GM23338 (cell line): Measurements from ENCODE around the gene MYLK. TPM values are rescaled to one million over a fixed set of nuclear protein-coding genes. Genes with fewer than 3 reads are reported as not detected.
A peak's percentile ranks its signal among the peaks of the same experiment; 100 is the strongest.

Experiments used
- ATAC-seq: fragments of 200-7000 bp; cut with Tn5 transposase; 3 replicates; pipeline ENCODE4 v1.9.1; 2020
- DNase-seq: peaks from one replicate; pipeline ENCODE4 v3.0.0-alpha.2; 2015; ENCODE audit warnings: low spot score
- H2AFZ ChIP-seq: fragments of 200-600 bp; sonication (generic); 2 replicates; pipeline ENCODE4 v1.8.0; 2016; ENCODE audit warnings: antibody characterized with exemption, mild to moderate bottlenecking, moderate library complexity
- H3F3A ChIP-seq: fragments of 200-600 bp; sonication (generic); replicated peaks from 2 replicates; pipeline ENCODE4 v1.8.0; 2017; ENCODE audit warnings: antibody characterized with exemption, mixed run types, low read depth
- H3K27ac ChIP-seq: fragments of 200-600 bp; sonication (generic); 2 replicates; pipeline ENCODE4 v1.6.1; 2016; ENCODE audit warnings: low read depth
- H3K27me3 ChIP-seq: fragments of 200-600 bp; sonication (generic); 2 replicates; pipeline ENCODE4 v1.8.0; 2016; ENCODE audit warnings: mild to moderate bottlenecking, mixed run types, moderate library complexity; ENCODE audit not compliant: insufficient read depth
- H3K36me3 ChIP-seq: fragments of 200-600 bp; sonication (generic); 2 replicates; pipeline ENCODE4 v1.8.0; 2016; ENCODE audit warnings: mild to moderate bottlenecking; ENCODE audit not compliant: insufficient read depth
- H3K4me1 ChIP-seq: fragments of 200-600 bp; sonication (generic); 2 replicates; pipeline ENCODE4 v1.8.0; 2016; ENCODE audit warnings: mild to moderate bottlenecking, moderate library complexity; ENCODE audit not compliant: insufficient read depth
- H3K4me2 ChIP-seq: fragments of 200-600 bp; sonication (generic); 2 replicates; pipeline ENCODE4 v1.7.1; 2017; ENCODE audit warnings: mixed run types
- H3K4me3 ChIP-seq: fragments of 200-600 bp; sonication (generic); 2 replicates; pipeline ENCODE4 v1.6.1; 2016; ENCODE audit warnings: mixed run types
- H3K79me2 ChIP-seq: fragments of 200-600 bp; sonication (generic); replicated peaks from 2 replicates; pipeline ENCODE4 v1.8.0; 2017; ENCODE audit warnings: mild to moderate bottlenecking; ENCODE audit not compliant: insufficient read depth
- H3K9me2 ChIP-seq: fragments of 200-600 bp; sonication (generic); 2 replicates; pipeline ENCODE4 v1.8.0; 2017; ENCODE audit not compliant: insufficient read depth
- H4K20me1 ChIP-seq: fragments of 200-600 bp; sonication (generic); replicated peaks from 2 replicates; pipeline ENCODE4 v1.8.0; 2017; ENCODE audit warnings: mild to moderate bottlenecking; ENCODE audit not compliant: insufficient read depth
- H3K27ac Mint-ChIP-seq: 2 replicates; pipeline ENCODE4 v1.8.0; 2020; ENCODE audit warnings: inconsistent platforms, mild to moderate bottlenecking, moderate library complexity, mixed read lengths
- H3K27me3 Mint-ChIP-seq: 3 replicates; pipeline ENCODE4 v1.8.0; 2022; ENCODE audit warnings: low read depth, mild to moderate bottlenecking, moderate library complexity, mixed read lengths, inconsistent platforms; ENCODE audit not compliant: insufficient read depth, poor library complexity
- H3K36me3 Mint-ChIP-seq: 3 replicates; pipeline ENCODE4 v1.8.0; 2021; ENCODE audit warnings: low read depth, mild to moderate bottlenecking, inconsistent platforms, moderate library complexity, mixed read lengths
- H3K4me1 Mint-ChIP-seq: 3 replicates; pipeline ENCODE4 v1.8.0; 2020; ENCODE audit warnings: mild to moderate bottlenecking, inconsistent platforms, mixed read lengths
- H3K4me3 Mint-ChIP-seq: 3 replicates; pipeline ENCODE4 v1.8.0; 2021; ENCODE audit warnings: moderate library complexity, mild to moderate bottlenecking, inconsistent platforms, mixed read lengths
- H3K9me3 Mint-ChIP-seq: 3 replicates; pipeline ENCODE4 v1.8.0; 2020; ENCODE audit warnings: moderate library complexity, mild to moderate bottlenecking, inconsistent platforms, mixed read lengths
- CREB1 ChIP-seq: fragments of 250-450 bp; sonication (Bioruptor Pico); IDR thresholded peaks from 2 replicates; pipeline ENCODE4 v1.5.0; 2020; ENCODE audit warnings: low read depth, mild to moderate bottlenecking, moderate library complexity
- CTCF ChIP-seq, 2 experiments: fragments of 200-600 bp in 1 of 2; sonication (generic) in 1 of 2; conservative IDR thresholded peaks; 2 replicates each; pipeline versions ENCODE4 v1.5.1 to v1.6.1; 2016 to 2017; ENCODE audit warnings: antibody characterized with exemption in 2 of 2, low read depth in 2 of 2, mild to moderate bottlenecking in 2 of 2, moderate library complexity in 1 of 2
- ETS1 ChIP-seq: IDR thresholded peaks from 2 replicates; pipeline ENCODE4 v1.6.1; 2016; ENCODE audit warnings: antibody characterized with exemption
- NANOG ChIP-seq: IDR thresholded peaks from 2 replicates; pipeline ENCODE4 v1.6.1; 2016; ENCODE audit warnings: antibody characterized with exemption, borderline replicate concordance
- POLR2AphosphoS5 ChIP-seq: IDR thresholded peaks from 2 replicates; pipeline ENCODE4 v1.6.1; 2016; ENCODE audit warnings: antibody characterized with exemption, low read depth
- REST ChIP-seq: IDR thresholded peaks from one replicate; pipeline ENCODE4 v1.6.1; 2018; ENCODE audit warnings: antibody characterized with exemption; ENCODE audit not compliant: unreplicated experiment
- ZNF114 ChIP-seq: fragments of 250-450 bp; sonication (Bioruptor Pico); IDR thresholded peaks from 2 replicates; pipeline ENCODE4 v1.5.0; 2020; ENCODE audit warnings: mild to moderate bottlenecking, moderate library complexity
- polyA plus RNA-seq: library from polyadenylated mRNA; unstranded; fragments of >200 nt; fragmentation: Nextera tagmentation; extraction: Ambion mirVana; gene quantifications from 2 replicates; pipeline ENCODE4 v1.2.1, GENCODE V29; 2016
- total RNA-seq: library from RNA; depleted of rRNA; stranded (reverse); fragments of >200 nt; shearing (Covaris generic); gene quantifications from 2 replicates; pipeline ENCODE4 v1.2.3, GENCODE V29; 2014

The MYLK gene
- total and polyA plus RNA-seq, 2 experiments from 2014 or later: 11.5 to 17.9 TPM

- TF ChIP-seq CTCF (conservative IDR thresholded peaks at IDR 0.05; ENCODE audit: low read depth in 2 of 2) (no peak), ETS1 (no peak), REST (no peak), ZNF114 (CRISPR knock-in tag) (no peak)
Observed at GRCh38 chr3:123696808-123697207, 187.3 kb downstream of the MYLK start (continued).

GRCh38 chr3:123695731-123696640 is 188.1 kb downstream of the MYLK start:
- no peaks in the 10 kb centered on the region for H3K27me3 ChIP-seq
- H3F3A ChIP-seq: no peaks in the 10 kb centered on the region
- H2AFZ ChIP-seq: no peak overlapping the region
- no peak overlapping the region for H3K4me3 Mint-ChIP-seq
- H3K27me3 Mint-ChIP-seq: peaks cover 7% of the 10 kb centered on the region
- no peaks in the 10 kb centered on the region for H3K4me1 ChIP-seq
- H3K4me1 Mint-ChIP-seq: peaks cover 35% of the 10 kb centered on the region
- peak; percentile 15; the same call in 1 of the 3 replicates for ATAC-seq
- DNase-seq: no peak
- H4K20me1 ChIP-seq: no peaks in the 10 kb centered on the region
- H3K36me3 Mint-ChIP-seq: no peaks in the 10 kb centered on the region; the same call in 2 of the 3 replicates
- H3K9me2 ChIP-seq: no peaks in the 10 kb centered on the region
- H3K27ac ChIP-seq: no peak overlapping the region
- peaks cover 3% of the 10 kb centered on the region; the same call in 1 of the 3 replicates for H3K9me3 Mint-ChIP-seq
- H3K4me3 ChIP-seq: no peak overlapping the region
- no peaks in the 10 kb centered on the region for H3K79me2 ChIP-seq
- H3K36me3 ChIP-seq: no peaks in the 10 kb centered on the region
- peak overlapping the region; percentile 13; the same call in 1 of the 2 replicates for H3K27ac Mint-ChIP-seq
- H3K4me2 ChIP-seq: no peak overlapping the region
- TF ChIP-seq CREB1 (CRISPR knock-in tag): no peak
- TF ChIP-seq POLR2AphosphoS5: no peak
- no peak for TF ChIP-seq REST
- no peak for TF ChIP-seq CTCF (conservative IDR thresholded peaks at IDR 0.05; ENCODE audit: low read depth in 2 of 2)
- TF ChIP-seq NANOG: no peak
